ENCODE measurements around the gene PHF5A.

DNA sequence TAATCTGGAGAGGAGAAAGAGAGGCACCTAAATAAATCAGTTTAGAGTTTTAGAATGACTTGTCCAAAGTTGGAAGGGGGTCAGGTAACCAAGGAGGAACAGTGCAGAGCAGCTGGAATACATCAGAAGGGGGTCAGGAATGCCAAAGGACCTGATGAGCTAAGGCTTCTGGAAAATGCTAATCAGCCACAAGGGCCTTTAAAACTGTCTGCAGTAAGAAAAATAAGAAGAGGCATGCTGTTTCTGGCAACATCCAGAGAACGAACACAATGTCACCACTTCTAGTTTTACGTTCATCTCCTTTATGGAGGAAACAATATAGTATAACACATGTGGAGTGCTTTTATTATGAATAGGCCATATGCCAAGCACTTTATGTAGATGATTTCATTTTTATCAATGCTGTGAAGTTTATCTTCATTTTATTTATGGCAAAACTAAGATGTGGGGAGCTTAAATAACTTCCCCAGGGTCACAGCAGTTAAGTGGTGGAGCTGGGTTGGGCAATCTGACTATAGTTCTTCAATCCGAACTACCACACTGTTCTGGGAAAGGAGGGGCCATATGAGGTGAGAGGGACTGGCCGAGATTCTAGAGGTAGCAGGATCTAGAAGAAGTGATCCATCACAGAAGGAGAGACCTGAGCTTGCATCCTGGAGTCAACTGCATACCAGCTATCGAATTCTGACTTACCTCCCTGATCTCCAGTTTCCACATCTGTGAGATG lies 23.0 kb upstream of the PHF5A start:
- TF ChIP-seq POLR2A (IDR thresholded peaks at IDR 0.05): no peak
- TF ChIP-seq, protein P1, sequence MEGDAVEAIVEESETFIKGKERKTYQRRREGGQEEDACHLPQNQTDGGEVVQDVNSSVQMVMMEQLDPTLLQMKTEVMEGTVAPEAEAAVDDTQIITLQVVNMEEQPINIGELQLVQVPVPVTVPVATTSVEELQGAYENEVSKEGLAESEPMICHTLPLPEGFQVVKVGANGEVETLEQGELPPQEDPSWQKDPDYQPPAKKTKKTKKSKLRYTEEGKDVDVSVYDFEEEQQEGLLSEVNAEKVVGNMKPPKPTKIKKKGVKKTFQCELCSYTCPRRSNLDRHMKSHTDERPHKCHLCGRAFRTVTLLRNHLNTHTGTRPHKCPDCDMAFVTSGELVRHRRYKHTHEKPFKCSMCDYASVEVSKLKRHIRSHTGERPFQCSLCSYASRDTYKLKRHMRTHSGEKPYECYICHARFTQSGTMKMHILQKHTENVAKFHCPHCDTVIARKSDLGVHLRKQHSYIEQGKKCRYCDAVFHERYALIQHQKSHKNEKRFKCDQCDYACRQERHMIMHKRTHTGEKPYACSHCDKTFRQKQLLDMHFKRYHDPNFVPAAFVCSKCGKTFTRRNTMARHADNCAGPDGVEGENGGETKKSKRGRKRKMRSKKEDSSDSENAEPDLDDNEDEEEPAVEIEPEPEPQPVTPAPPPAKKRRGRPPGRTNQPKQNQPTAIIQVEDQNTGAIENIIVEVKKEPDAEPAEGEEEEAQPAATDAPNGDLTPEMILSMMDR (IDR thresholded peaks at IDR 0.05 in 4 of 5, conservative IDR thresholded peaks at IDR 0.05 in 1 of 5): no peak
